ENCODE results near the gene MTF1.

The MTF1 gene

GRCh38 chr1:37761416-37762095, 97.8 kb downstream of the MTF1 start:
- DNase-seq (ENCODE audit: low spot score in 2 of 2) (no peak), ATAC-seq (replicated peaks; ENCODE audit: extremely low read depth, poor library complexity, severe bottlenecking) (no peak)
- Mint-ChIP-seq H3K36me3 (ENCODE audit: insufficient read depth) (peaks cover 2% of the 10 kb centered on the region), H3K9me3 (peaks cover 6% of the 10 kb centered on the region), H3K27me3 (peaks cover 46% of the 10 kb centered on the region), H3K4me3 (no peak overlapping the region), H3K27ac (ENCODE audit: low read depth) (no peak overlapping the region), H3K4me1 (peaks cover 9% of the 10 kb centered on the region)

Data from central memory CD8-positive, alpha-beta T cell (primary cell).